ENCODE results near the gene PLA2G2A.

- TF ChIP-seq CTCF (IDR thresholded peaks at IDR 0.05) (no peak), POLR2A (IDR thresholded peaks at IDR 0.05) (no peak), EP300 (IDR thresholded peaks at IDR 0.05) (no peak)
Observed at GRCh38 chr1:19988267-19989006, 9.0 kb upstream of the PLA2G2A start.
